ENCODE results near the gene PDE11A. TPM values are rescaled to one million over a fixed set of nuclear protein-coding genes. Genes with fewer than 3 reads are reported as not detected.

Gene PDE11A
- total RNA-seq, 1 experiment from 2014 or later, result not detected

DNA sequence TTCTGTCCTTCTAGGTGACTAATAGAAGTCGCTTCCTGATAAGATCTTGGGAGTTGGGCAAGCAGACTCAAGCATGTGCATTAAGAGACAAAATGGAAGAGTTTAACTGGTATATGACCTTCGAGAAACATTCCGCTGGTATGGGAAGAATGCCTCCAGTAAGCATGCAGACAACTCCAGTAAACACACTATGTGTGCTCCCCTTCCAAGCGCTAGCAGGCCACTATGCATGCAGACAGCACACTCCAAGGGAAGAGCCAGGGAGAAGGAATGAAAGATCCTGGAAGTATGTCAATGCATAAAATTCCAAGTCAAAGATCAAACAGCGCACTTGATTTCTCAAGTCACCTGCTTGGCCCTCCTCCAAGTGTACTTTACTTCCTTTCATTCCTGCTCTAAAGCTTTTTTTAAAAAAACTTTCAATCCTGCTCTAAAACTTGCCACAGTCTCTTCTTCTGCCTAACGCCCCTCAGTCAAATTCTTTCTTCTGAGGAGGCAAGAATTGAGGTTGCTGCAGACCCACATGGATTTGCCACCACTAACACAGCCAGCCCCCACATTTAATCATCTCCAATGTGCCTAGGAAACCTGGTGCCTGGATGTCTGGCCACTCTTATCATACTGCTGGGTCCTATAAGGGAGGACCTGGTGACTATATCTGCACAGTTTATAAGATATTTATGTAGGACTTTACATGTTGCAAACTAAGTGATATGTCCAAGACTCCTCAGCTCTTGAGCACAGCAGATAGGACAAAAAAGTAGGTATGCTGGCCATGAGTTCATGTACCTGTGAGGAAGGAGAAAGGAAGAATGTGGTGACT lies 239.8 kb downstream of the PDE11A start:
- Mint-ChIP-seq H3K4me3 (ENCODE audit: unreplicated experiment) (no peak overlapping the region), H3K4me1 (ENCODE audit: insufficient read depth, unreplicated experiment) (no peaks in the 10 kb centered on the region), H3K27me3 (ENCODE audit: insufficient read depth, unreplicated experiment) (no peaks in the 10 kb centered on the region), H3K9me3 (ENCODE audit: unreplicated experiment) (no peaks in the 10 kb centered on the region), H3K36me3 (ENCODE audit: insufficient read depth, unreplicated experiment) (no peaks in the 10 kb centered on the region), H3K27ac (ENCODE audit: low read depth, unreplicated experiment) (no peak overlapping the region)
- intact Hi-C loops (cut with micrococcal nuclease), result no loop called here
- TF ChIP-seq, protein P1, sequence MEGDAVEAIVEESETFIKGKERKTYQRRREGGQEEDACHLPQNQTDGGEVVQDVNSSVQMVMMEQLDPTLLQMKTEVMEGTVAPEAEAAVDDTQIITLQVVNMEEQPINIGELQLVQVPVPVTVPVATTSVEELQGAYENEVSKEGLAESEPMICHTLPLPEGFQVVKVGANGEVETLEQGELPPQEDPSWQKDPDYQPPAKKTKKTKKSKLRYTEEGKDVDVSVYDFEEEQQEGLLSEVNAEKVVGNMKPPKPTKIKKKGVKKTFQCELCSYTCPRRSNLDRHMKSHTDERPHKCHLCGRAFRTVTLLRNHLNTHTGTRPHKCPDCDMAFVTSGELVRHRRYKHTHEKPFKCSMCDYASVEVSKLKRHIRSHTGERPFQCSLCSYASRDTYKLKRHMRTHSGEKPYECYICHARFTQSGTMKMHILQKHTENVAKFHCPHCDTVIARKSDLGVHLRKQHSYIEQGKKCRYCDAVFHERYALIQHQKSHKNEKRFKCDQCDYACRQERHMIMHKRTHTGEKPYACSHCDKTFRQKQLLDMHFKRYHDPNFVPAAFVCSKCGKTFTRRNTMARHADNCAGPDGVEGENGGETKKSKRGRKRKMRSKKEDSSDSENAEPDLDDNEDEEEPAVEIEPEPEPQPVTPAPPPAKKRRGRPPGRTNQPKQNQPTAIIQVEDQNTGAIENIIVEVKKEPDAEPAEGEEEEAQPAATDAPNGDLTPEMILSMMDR (IDR thresholded peaks at IDR 0.05; ENCODE audit: unreplicated experiment), result no peak
- DNase-seq (ENCODE audit: unreplicated experiment), result no peak
- ChIA-PET CTCF (interaction anchor here (0.6 kb wide), 1 partner anchor 156 kb away, joined by 3 read pairs; no protein-coding TSS in a partner anchor), POLR2A (no interaction called here)
- BruUV-seq (replicated peaks), result no TSS peak

DNA sequence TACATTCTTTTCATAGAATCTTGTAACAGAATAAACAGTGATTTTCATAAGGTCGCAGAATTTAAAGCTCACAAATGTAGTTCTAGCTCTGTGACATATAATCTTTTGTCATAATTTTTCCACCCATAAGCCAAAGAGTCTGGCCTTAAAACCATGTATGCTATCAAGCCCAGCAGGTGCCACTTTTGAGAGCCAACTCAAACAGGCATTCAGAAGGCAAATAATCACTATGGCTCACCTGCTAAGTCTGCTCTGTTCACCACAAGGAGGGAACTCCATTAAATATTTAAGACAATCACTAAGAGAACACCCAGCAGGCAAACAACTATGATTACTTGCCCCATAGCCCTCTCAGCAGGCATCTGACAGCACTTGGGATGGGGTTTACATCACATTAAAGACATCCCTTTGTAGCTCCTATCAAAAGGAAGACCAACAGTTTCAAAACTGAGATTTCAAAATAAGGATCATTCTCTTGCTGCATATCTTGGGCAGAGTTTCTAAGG lies 241.6 kb downstream of the PDE11A start:
- no peak overlapping the region for H3K4me3 Mint-ChIP-seq (ENCODE audit: unreplicated experiment)
- no peaks in the 10 kb centered on the region for H3K27me3 Mint-ChIP-seq (ENCODE audit: insufficient read depth, unreplicated experiment)
- BruUV-seq (replicated peaks), result no TSS peak
- H3K27ac Mint-ChIP-seq (ENCODE audit: low read depth, unreplicated experiment), result no peak overlapping the region
- CTCF ChIA-PET, result interaction anchor here (1.7 kb wide), 1 partner anchor 31 kb away, joined by 6 read pairs; no protein-coding TSS in a partner anchor
- intact Hi-C loops (cut with micrococcal nuclease), result no loop called here
- H3K36me3 Mint-ChIP-seq (ENCODE audit: insufficient read depth, unreplicated experiment), result no peaks in the 10 kb centered on the region
- DNase-seq (ENCODE audit: unreplicated experiment), result no peak
- POLR2A ChIA-PET, result interaction anchor here (0.6 to 0.8 kb wide), 2 partner anchors 27 to 128 kb away, joined by 3 read pairs; no protein-coding TSS in a partner anchor
- no peaks in the 10 kb centered on the region for H3K4me1 Mint-ChIP-seq (ENCODE audit: insufficient read depth, unreplicated experiment)
- TF ChIP-seq, protein P1 (IDR thresholded peaks at IDR 0.05; ENCODE audit: unreplicated experiment), result no peak
- no peaks in the 10 kb centered on the region for H3K9me3 Mint-ChIP-seq (ENCODE audit: unreplicated experiment)

DNA sequence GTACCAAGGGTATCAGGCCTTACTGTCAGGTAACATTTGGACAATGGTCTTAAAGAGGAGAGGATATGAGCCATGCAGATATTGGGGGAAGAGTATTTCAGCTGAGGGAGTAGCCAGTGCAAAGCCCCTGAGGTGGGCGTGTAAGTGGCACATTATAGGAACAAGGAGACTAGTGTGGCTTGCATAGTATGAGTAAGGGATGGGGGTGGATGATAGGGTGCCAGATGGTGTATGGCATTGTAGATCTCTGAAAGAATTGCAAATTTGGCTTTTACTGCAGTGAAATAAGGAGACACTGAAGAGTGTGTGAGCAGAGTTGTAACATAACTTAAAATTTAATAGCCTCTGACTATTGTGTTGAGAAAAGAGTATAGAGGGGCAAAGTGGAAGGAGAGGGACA lies 244.0 kb downstream of the PDE11A start:
- CTCF ChIA-PET, result interaction anchor here (0.6 kb wide), 1 partner anchor 246 kb away, joined by 4 read pairs; no protein-coding TSS in a partner anchor

DNA sequence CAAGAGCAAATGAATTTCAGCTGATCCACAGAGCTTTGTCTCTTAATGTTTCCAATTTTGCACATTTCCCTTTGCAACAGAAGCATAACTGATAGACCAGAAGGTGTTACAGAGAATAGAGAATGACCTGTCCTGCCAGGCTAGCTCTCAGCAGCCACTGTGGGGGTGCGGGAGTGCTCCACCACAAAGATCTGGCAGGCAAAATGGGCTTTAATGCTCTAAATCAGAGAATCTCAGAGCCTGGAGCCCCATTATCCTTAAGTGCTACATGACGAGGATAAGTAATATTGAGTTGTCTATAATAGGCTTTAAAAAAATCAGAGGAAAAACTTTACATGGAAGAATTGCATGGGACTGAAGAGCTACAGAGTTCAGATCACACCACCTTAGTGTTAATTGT lies 245.7 kb downstream of the PDE11A start:
- no peak for DNase-seq (ENCODE audit: unreplicated experiment)
- peaks cover 37% of the 10 kb centered on the region for H3K27me3 Mint-ChIP-seq (ENCODE audit: insufficient read depth, unreplicated experiment)
- ChIA-PET POLR2A (interaction anchor here (0.5 kb wide), 1 partner anchor 15 kb away, joined by 3 read pairs; no protein-coding TSS in a partner anchor), CTCF (interaction anchor here (0.7 kb wide), 1 partner anchor 65 kb away, joined by 3 read pairs; no protein-coding TSS in a partner anchor)
- TF ChIP-seq, protein P1 (IDR thresholded peaks at IDR 0.05; ENCODE audit: unreplicated experiment), result no peak
- intact Hi-C loops (cut with micrococcal nuclease), result no loop called here
- no peaks in the 10 kb centered on the region for H3K4me1 Mint-ChIP-seq (ENCODE audit: insufficient read depth, unreplicated experiment)
- H3K4me3 Mint-ChIP-seq (ENCODE audit: unreplicated experiment), result no peak overlapping the region
- H3K36me3 Mint-ChIP-seq (ENCODE audit: insufficient read depth, unreplicated experiment), result no peaks in the 10 kb centered on the region
- H3K9me3 Mint-ChIP-seq (ENCODE audit: unreplicated experiment), result no peaks in the 10 kb centered on the region
- BruUV-seq (replicated peaks), result no TSS peak
- H3K27ac Mint-ChIP-seq (ENCODE audit: low read depth, unreplicated experiment), result no peak overlapping the region

More for the DNA sequence above, 244.0 kb downstream of the PDE11A start:
- DNase-seq (ENCODE audit: unreplicated experiment), result no peak
- Mint-ChIP-seq H3K27me3 (ENCODE audit: insufficient read depth, unreplicated experiment) (peaks cover 20% of the 10 kb centered on the region), H3K9me3 (ENCODE audit: unreplicated experiment) (no peaks in the 10 kb centered on the region), H3K4me1 (ENCODE audit: insufficient read depth, unreplicated experiment) (no peaks in the 10 kb centered on the region), H3K36me3 (ENCODE audit: insufficient read depth, unreplicated experiment) (no peaks in the 10 kb centered on the region), H3K4me3 (ENCODE audit: unreplicated experiment) (no peak overlapping the region), H3K27ac (ENCODE audit: low read depth, unreplicated experiment) (no peak overlapping the region)
- no TSS peak for BruUV-seq (replicated peaks)
- POLR2A ChIA-PET, result no interaction called here
- intact Hi-C loops (cut with micrococcal nuclease), result no loop called here
- TF ChIP-seq, protein P1 (IDR thresholded peaks at IDR 0.05; ENCODE audit: unreplicated experiment), result no peak

All from MCF 10A (cell line).